ENCODE results near the gene ADGRG3.

Gene ADGRG3

GRCh38 chr16:57677622-57678369 lies 9.7 kb downstream of the ADGRG3 start:
- no peak overlapping the region for H3K4me3 ChIP-seq
- no peak overlapping the region for H3K27ac ChIP-seq
- DNase-seq (ENCODE audit: low spot score) = no peak
- TF ChIP-seq, protein P1, sequence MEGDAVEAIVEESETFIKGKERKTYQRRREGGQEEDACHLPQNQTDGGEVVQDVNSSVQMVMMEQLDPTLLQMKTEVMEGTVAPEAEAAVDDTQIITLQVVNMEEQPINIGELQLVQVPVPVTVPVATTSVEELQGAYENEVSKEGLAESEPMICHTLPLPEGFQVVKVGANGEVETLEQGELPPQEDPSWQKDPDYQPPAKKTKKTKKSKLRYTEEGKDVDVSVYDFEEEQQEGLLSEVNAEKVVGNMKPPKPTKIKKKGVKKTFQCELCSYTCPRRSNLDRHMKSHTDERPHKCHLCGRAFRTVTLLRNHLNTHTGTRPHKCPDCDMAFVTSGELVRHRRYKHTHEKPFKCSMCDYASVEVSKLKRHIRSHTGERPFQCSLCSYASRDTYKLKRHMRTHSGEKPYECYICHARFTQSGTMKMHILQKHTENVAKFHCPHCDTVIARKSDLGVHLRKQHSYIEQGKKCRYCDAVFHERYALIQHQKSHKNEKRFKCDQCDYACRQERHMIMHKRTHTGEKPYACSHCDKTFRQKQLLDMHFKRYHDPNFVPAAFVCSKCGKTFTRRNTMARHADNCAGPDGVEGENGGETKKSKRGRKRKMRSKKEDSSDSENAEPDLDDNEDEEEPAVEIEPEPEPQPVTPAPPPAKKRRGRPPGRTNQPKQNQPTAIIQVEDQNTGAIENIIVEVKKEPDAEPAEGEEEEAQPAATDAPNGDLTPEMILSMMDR (IDR thresholded peaks at IDR 0.05) = no peak

DNA sequence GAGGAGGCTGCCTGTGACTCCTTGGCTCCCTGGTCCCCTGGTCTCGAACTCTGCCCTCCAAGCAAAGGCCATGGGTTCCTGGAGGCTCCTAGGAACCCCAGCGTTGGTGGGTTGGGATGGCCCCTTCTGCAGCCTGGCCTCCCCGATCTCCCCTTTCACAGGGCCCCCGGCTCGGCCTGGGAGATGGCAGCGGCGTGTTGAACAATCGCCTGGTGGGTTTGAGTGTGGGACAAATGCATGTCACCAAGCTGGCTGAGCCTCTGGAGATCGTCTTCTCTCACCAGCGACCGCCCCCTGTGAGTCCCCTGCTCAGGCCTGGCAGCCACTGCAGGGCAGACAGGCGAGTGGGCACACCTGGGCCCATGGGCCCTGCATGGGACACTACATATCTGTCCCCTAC lies 10.9 kb downstream of the ADGRG3 start:
- TF ChIP-seq, protein P1 (IDR thresholded peaks at IDR 0.05) = no peak
- Histone ChIP-seq H3K27ac (no peak overlapping the region), H3K4me3 (no peak overlapping the region)
- no peak for DNase-seq (ENCODE audit: low spot score)

DNA sequence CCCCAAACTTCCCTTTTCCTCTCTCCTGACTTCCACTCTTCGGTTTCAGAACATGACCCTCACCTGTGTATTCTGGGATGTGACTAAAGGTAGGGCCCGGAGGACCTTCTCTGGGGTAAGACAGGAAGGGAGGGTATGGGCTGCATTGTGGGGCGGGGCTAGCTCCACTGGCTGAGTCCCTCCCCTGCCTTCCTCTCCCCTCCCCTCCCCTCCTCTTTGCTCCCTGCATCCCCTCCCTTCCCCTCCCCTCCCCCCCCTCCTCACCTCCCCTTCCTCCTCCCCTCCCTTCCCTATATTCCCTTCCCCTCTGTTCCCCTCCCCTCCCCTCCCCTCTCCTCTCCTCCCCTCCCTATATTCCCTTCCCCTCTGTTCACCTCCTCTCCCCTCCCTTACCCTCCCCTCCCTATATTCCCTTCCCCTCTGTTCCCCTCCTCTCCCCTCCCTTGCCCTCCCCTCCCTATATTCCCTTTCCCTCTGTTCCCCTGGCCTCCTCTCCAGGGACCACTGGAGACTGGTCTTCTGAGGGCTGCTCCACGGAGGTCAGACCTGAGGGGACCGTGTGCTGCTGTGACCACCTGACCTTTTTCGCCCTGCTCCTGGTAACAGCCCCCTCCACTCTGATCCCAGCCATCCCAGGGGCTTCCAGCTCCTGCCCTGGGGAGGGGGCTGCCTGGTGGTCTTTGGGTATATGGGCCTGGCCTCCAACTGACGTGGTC lies 11.8 kb downstream of the ADGRG3 start:
- TF ChIP-seq, protein P1 (IDR thresholded peaks at IDR 0.05) = no peak
- no peak overlapping the region for H3K27ac ChIP-seq
- H3K4me3 ChIP-seq = no peak overlapping the region
- DNase-seq (ENCODE audit: low spot score) = no peak

DNA sequence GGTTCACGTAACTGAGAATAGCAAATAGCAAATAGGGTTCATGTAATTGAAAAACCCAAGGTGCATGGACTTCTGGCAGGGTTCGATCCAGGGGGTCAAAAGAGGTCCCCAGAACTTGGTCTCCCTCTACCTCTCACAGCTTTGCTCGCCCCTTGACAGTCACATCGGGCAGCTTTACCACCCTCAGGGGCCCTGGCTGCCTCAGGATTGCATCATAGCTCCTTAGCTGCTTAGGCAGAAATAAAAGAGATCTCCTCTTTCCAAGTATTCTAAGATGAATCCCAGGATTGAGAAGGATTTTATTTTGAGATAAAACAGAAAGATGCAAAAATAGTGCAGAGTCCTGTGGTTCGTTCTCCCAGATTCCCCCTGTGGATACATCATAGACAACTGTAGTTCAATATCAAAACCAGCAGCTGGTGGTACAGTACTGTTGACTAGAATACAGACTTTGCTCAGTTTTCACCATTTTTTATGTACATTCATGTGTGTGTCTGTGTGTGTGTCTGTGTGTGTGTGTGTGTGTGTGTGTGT lies 12.8 kb downstream of the ADGRG3 start:
- Histone ChIP-seq H3K4me3 (no peak overlapping the region), H3K27ac (no peak overlapping the region)
- TF ChIP-seq, protein P1 (IDR thresholded peaks at IDR 0.05) = no peak
- no peak for DNase-seq (ENCODE audit: low spot score)

DNA sequence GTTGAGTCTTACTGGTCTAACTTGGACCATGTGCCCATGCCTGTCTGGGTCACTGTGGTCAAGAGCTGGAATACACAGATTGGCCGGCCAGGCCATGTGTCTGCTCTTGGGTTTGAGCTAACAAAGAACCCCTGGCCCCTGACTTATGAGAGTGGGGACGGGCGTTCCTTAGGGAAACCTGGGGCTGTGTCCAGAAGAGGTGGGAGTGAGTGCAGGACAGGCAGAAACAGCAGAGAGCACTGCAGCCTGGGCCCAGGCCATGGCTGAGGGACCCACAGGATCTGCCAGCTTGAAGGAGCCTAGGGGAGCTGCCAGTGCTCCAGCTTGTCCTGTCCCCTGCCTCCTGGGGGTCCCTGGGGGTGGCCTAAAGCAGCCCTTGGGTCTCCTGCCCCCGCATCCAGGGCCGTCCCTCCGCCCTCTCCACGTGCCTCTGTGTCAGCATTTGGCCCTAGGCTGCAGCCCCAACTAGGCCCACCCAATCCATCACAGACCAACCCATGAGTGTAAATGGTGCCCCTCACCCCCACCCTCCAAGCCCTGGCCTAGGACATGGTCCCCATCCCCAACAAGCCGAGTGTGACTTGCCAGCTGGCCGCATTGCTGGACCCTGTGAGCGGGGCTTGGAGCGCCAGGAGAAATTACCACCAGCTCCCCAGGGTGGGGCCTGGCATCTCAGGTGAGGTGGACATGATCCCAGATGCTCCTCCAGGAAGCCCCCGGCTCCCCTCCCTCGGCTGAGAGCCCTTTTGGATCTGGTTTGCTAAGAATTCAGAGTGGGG lies 14.0 kb downstream of the ADGRG3 start:
- no peak for DNase-seq (ENCODE audit: low spot score)
- no peak overlapping the region for H3K27ac ChIP-seq
- TF ChIP-seq, protein P1 (IDR thresholded peaks at IDR 0.05) = no peak
- H3K4me3 ChIP-seq = no peak overlapping the region

- DNase-seq (ENCODE audit: low spot score) = no peak
These were observed 14.9 kb downstream of the ADGRG3 start for GRCh38 chr16:57682809-57683635.

More at GRCh38 chr16:57682809-57683635, 14.9 kb downstream of the ADGRG3 start:
- Histone ChIP-seq H3K4me3 (no peak overlapping the region), H3K27ac (no peak overlapping the region)
- TF ChIP-seq, protein P1 (IDR thresholded peaks at IDR 0.05) = no peak

Data from coronary artery (tissue), 2 donors.